ENCODE results near the gene ATXN7L1.

Gene ATXN7L1

DNA sequence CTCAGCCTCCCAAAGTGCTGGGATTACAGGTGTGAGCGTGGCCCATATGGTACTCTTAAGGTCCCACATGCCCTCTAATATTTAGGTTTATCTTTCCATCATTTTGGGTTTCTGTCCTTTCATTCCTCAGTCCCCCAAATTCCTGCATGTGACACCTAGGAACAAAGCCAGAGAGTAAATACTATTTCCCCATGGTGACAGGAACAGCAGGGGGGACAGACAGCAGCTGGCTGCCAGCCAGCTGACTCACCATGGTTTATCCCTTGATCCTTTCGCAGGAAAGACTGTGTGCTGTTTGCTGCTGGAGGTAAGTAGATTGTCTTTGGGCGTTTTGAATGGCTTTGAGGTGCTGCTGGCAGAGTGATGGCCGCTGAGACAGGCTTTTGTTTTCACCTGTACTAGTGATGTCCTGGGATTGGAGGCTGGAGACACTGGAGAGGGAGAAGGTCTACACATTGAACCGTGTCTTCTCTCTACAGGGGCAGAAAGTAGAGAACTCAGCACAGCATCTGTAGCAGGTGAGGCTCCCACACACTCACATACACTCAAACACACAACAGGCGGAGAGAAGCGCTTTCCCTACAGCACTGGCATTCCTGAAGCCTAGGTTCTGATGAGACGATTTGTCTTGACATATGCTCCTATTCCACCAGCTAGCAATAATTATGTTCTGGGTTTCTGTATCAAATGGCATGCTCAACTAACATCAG, 211.4 kb downstream of the ATXN7L1 start:
- Histone ChIP-seq H3K4me3 (ENCODE audit: low read depth, low read length) (no peak overlapping the region), H3K27ac (ENCODE audit: extremely low read depth, low read depth, low read length) (no peak overlapping the region), H3K36me3 (ENCODE audit: control insufficient read depth in 2 of 2, insufficient read depth in 1 of 2, low read length in 2 of 2) (no peaks in the 10 kb centered on the region), H3K4me1 (ENCODE audit: control insufficient read depth, insufficient read depth, low read length) (peaks cover 8% of the 10 kb centered on the region), H3K9me3 (ENCODE audit: control insufficient read depth, insufficient read depth, low read depth, low read length) (no peaks in the 10 kb centered on the region)
- TF ChIP-seq, protein P1, sequence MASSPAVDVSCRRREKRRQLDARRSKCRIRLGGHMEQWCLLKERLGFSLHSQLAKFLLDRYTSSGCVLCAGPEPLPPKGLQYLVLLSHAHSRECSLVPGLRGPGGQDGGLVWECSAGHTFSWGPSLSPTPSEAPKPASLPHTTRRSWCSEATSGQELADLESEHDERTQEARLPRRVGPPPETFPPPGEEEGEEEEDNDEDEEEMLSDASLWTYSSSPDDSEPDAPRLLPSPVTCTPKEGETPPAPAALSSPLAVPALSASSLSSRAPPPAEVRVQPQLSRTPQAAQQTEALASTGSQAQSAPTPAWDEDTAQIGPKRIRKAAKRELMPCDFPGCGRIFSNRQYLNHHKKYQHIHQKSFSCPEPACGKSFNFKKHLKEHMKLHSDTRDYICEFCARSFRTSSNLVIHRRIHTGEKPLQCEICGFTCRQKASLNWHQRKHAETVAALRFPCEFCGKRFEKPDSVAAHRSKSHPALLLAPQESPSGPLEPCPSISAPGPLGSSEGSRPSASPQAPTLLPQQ (tag by site-specific recombination; IDR thresholded peaks at IDR 0.05): 0 out of 2 replicates have a peak, but pooled peaks have one; percentile 34
- TF ChIP-seq GLIS1 (tag by site-specific recombination; IDR thresholded peaks at IDR 0.05): peak; percentile 81
- TF ChIP-seq, protein P2, sequence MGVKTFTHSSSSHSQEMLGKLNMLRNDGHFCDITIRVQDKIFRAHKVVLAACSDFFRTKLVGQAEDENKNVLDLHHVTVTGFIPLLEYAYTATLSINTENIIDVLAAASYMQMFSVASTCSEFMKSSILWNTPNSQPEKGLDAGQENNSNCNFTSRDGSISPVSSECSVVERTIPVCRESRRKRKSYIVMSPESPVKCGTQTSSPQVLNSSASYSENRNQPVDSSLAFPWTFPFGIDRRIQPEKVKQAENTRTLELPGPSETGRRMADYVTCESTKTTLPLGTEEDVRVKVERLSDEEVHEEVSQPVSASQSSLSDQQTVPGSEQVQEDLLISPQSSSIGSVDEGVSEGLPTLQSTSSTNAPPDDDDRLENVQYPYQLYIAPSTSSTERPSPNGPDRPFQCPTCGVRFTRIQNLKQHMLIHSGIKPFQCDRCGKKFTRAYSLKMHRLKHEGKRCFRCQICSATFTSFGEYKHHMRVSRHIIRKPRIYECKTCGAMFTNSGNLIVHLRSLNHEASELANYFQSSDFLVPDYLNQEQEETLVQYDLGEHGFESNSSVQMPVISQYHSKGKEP (tag by site-specific recombination; IDR thresholded peaks at IDR 0.05): peak; percentile 59; the same call in 1 of the 2 replicates
- peak; percentile 30; the same call in 1 of the 2 replicates for TF ChIP-seq ZNF558 (tag by site-specific recombination; IDR thresholded peaks at IDR 0.05)
- TF ChIP-seq, protein P3, sequence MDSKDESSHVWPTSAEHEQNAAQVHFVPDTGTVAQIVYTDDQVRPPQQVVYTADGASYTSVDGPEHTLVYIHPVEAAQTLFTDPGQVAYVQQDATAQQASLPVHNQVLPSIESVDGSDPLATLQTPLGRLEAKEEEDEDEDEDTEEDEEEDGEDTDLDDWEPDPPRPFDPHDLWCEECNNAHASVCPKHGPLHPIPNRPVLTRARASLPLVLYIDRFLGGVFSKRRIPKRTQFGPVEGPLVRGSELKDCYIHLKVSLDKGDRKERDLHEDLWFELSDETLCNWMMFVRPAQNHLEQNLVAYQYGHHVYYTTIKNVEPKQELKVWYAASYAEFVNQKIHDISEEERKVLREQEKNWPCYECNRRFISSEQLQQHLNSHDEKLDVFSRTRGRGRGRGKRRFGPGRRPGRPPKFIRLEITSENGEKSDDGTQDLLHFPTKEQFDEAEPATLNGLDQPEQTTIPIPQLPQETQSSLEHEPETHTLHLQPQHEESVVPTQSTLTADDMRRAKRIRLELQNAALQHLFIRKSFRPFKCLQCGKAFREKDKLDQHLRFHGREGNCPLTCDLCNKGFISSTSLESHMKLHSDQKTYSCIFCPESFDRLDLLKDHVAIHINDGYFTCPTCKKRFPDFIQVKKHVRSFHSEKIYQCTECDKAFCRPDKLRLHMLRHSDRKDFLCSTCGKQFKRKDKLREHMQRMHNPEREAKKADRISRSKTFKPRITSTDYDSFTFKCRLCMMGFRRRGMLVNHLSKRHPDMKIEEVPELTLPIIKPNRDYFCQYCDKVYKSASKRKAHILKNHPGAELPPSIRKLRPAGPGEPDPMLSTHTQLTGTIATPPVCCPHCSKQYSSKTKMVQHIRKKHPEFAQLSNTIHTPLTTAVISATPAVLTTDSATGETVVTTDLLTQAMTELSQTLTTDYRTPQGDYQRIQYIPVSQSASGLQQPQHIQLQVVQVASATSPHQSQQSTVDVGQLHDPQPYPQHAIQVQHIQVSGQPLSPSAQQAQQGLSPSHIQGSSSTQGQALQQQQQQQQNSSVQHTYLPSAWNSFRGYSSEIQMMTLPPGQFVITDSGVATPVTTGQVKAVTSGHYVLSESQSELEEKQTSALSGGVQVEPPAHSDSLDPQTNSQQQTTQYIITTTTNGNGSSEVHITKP (tag by site-specific recombination; IDR thresholded peaks at IDR 0.05): peak; percentile 45; the same call in 1 of the 2 replicates
- TF ChIP-seq, protein P4, sequence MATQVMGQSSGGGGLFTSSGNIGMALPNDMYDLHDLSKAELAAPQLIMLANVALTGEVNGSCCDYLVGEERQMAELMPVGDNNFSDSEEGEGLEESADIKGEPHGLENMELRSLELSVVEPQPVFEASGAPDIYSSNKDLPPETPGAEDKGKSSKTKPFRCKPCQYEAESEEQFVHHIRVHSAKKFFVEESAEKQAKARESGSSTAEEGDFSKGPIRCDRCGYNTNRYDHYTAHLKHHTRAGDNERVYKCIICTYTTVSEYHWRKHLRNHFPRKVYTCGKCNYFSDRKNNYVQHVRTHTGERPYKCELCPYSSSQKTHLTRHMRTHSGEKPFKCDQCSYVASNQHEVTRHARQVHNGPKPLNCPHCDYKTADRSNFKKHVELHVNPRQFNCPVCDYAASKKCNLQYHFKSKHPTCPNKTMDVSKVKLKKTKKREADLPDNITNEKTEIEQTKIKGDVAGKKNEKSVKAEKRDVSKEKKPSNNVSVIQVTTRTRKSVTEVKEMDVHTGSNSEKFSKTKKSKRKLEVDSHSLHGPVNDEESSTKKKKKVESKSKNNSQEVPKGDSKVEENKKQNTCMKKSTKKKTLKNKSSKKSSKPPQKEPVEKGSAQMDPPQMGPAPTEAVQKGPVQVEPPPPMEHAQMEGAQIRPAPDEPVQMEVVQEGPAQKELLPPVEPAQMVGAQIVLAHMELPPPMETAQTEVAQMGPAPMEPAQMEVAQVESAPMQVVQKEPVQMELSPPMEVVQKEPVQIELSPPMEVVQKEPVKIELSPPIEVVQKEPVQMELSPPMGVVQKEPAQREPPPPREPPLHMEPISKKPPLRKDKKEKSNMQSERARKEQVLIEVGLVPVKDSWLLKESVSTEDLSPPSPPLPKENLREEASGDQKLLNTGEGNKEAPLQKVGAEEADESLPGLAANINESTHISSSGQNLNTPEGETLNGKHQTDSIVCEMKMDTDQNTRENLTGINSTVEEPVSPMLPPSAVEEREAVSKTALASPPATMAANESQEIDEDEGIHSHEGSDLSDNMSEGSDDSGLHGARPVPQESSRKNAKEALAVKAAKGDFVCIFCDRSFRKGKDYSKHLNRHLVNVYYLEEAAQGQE (tag by site-specific recombination; IDR thresholded peaks at IDR 0.05): no peak
- peak; percentile 50; the same call in 1 of the 2 replicates for TF ChIP-seq ZBTB17 (tag by site-specific recombination; IDR thresholded peaks at IDR 0.05)
- TF ChIP-seq SP7 (tag by site-specific recombination; IDR thresholded peaks at IDR 0.05): 0 out of 2 replicates have a peak, but pooled peaks have one; percentile 53
- peak; percentile 37; the same call in 1 of the 2 replicates for TF ChIP-seq ZNF600 (tag by site-specific recombination; IDR thresholded peaks at IDR 0.05)
- no peak for TF ChIP-seq ZBTB48 (tag by site-specific recombination; IDR thresholded peaks at IDR 0.05)
- peak; percentile 65; the same call in 1 of the 2 replicates for TF ChIP-seq ZEB2 (tag by site-specific recombination; IDR thresholded peaks at IDR 0.05)
- TF ChIP-seq ZNF843 (tag by site-specific recombination; IDR thresholded peaks at IDR 0.05): no peak
- TF ChIP-seq ZIC2 (tag by site-specific recombination; IDR thresholded peaks at IDR 0.05): peak; percentile 45
- peak; percentile 68 for TF ChIP-seq IKZF3 (tag by site-specific recombination; IDR thresholded peaks at IDR 0.05)
- peak; percentile 83 for TF ChIP-seq ZNF366 (tag by site-specific recombination; conservative IDR thresholded peaks at IDR 0.05)
- TF ChIP-seq ZNF155 (tag by site-specific recombination; IDR thresholded peaks at IDR 0.05): no peak
- TF ChIP-seq ZNF561 (tag by site-specific recombination; IDR thresholded peaks at IDR 0.05; ENCODE audit: borderline replicate concordance): peak; percentile 21; the same call in 1 of the 2 replicates
- peak; percentile 92 for TF ChIP-seq ZNF660 (tag by site-specific recombination; IDR thresholded peaks at IDR 0.05)
- TF ChIP-seq ZNF266 (tag by site-specific recombination; IDR thresholded peaks at IDR 0.05; ENCODE audit: low read depth): no peak
- peak; percentile 81 for TF ChIP-seq ZNF184 (tag by site-specific recombination; IDR thresholded peaks at IDR 0.05)
- TF ChIP-seq ZNF707 (tag by site-specific recombination; IDR thresholded peaks at IDR 0.05): no peak
- ChIA-PET CTCF (interaction anchor here (0.7 to 1.8 kb wide), 3 partner anchors 8 to 489 kb away, joined by 3 to 14 read pairs (median 3); no protein-coding TSS in a partner anchor), POLR2A (no interaction called here)

Measured in HEK293 (cell line).